ENCODE results near the gene ANO8. TPM values are rescaled to one million over a fixed set of nuclear protein-coding genes. Genes with fewer than 3 reads are reported as not detected.
A peak's percentile ranks its signal among the peaks of the same experiment; 100 is the strongest.

The ANO8 gene
- total RNA-seq, 4 donors from 2014 or later, result 5.0 to 10.9 (median 5.9) TPM

- TF ChIP-seq CTCF (IDR thresholded peaks at IDR 0.05), result no peak
- no peak for TF ChIP-seq POLR2A (IDR thresholded peaks at IDR 0.05)
- no peaks in the 10 kb centered on the region for H3K36me3 ChIP-seq
- intact Hi-C loops (cut with DNase I), result no loop called here
- peak overlapping the region in 1 of 3 donors; percentile 69 for H3K27ac ChIP-seq
- no peak for DNase-seq
- peaks cover 25 to 37% of the 10 kb centered on the region in 2 donors for H3K4me1 ChIP-seq
- no peaks in the 10 kb centered on the region for H3K9me3 ChIP-seq
- 44 to 63% methylated on average over 24 to 30 of the region's 52 CpGs for WGBS, 2 donors
- H3K4me3 ChIP-seq (replicated peaks in 1 of 3), result peak overlapping the region; percentile 28 to 91 (median 60)
- no peaks in the 10 kb centered on the region for H3K27me3 ChIP-seq
Measured at GRCh38 chr19:17333611-17334413, 843 bp downstream of the ANO8 start.

- Histone ChIP-seq H3K36me3 (no peaks in the 10 kb centered on the region), H3K27me3 (no peaks in the 10 kb centered on the region), H3K27ac (no peak overlapping the region), H3K4me1 (peaks cover 26 to 39% of the 10 kb centered on the region in 2 donors), H3K4me3 (replicated peaks in 1 of 3) (no peak overlapping the region), H3K9me3 (no peaks in the 10 kb centered on the region)
- TF ChIP-seq CTCF (IDR thresholded peaks at IDR 0.05) (no peak), POLR2A (IDR thresholded peaks at IDR 0.05) (no peak)
- no peak for DNase-seq
- intact Hi-C loops (cut with DNase I), result no loop called here
- WGBS, 2 donors, result 96 to 97% methylated on average over 41 to 45 of the region's 45 CpGs
Measured at GRCh38 chr19:17332677-17333581, 1.7 kb downstream of the ANO8 start.

GRCh38 chr19:17332360-17332676 is 2.3 kb downstream of the ANO8 start:
- H3K9me3 ChIP-seq, result no peaks in the 10 kb centered on the region
- H3K4me1 ChIP-seq, result peaks cover 22 to 41% of the 10 kb centered on the region in 2 donors
- WGBS, 2 donors, result 85 to 92% methylated on average over 8 of the region's 8 CpGs
- no peak overlapping the region for H3K4me3 ChIP-seq (replicated peaks in 1 of 3)
- DNase-seq, result no peak
- no peak overlapping the region for H3K27ac ChIP-seq
- H3K27me3 ChIP-seq, result no peaks in the 10 kb centered on the region
- intact Hi-C loops (cut with DNase I), result no loop called here
- TF ChIP-seq CTCF (IDR thresholded peaks at IDR 0.05) (no peak), POLR2A (IDR thresholded peaks at IDR 0.05) (no peak)
- H3K36me3 ChIP-seq, result no peaks in the 10 kb centered on the region

GRCh38 chr19:17331045-17331558 is 3.6 kb downstream of the ANO8 start:
- peaks cover 22 to 40% of the 10 kb centered on the region in 2 donors for H3K4me1 ChIP-seq
- intact Hi-C loops (cut with DNase I), result no loop called here

More at GRCh38 chr19:17331045-17331558, 3.6 kb downstream of the ANO8 start:
- Histone ChIP-seq H3K9me3 (no peaks in the 10 kb centered on the region), H3K36me3 (no peaks in the 10 kb centered on the region), H3K27me3 (no peaks in the 10 kb centered on the region), H3K27ac (no peak overlapping the region), H3K4me3 (replicated peaks in 1 of 3) (no peak overlapping the region)
- TF ChIP-seq POLR2A (IDR thresholded peaks at IDR 0.05) (no peak), CTCF (IDR thresholded peaks at IDR 0.05) (no peak)
- WGBS, 2 donors, result 87 to 88% methylated on average over 13 of the region's 13 CpGs
- DNase-seq, result no peak
